Measurements from ENCODE around the gene ECI1. TPM values are rescaled to one million over a fixed set of nuclear protein-coding genes. Genes with fewer than 3 reads are reported as not detected.
A peak's percentile ranks its signal among the peaks of the same experiment; 100 is the strongest.
"Not testable (repeated sequence)": the region's sequence is repeated elsewhere in the genome, so short reads cannot be mapped to it uniquely, and the experiment has no call there.

ECI1 gene
- total RNA-seq, 3 donors from 2014 or later: 45.4 to 66.2 (median 63.8) TPM

DNA sequence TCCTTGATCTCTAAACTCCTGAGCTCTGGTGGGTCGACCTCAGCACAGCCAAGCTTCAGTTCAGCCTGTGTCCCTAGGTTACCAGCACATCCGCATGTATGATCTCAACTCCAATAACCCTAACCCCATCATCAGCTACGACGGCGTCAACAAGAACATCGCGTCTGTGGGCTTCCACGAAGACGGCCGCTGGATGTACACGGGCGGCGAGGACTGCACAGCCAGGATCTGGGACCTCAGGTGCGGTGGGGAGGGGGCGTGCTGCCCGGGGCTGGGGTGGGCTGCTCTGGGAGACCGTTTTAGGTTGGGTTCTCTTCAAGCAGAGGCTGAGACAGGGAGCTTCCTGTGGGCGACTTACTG lies 45.0 kb downstream of the ECI1 start:
- Histone ChIP-seq H3K9me3 (no peaks in the 10 kb centered on the region), H3K36me3 (no peaks in the 10 kb centered on the region), H3K27me3 (no peaks in the 10 kb centered on the region), H3K4me1 (peaks cover 8 to 10% of the 10 kb centered on the region in 2 donors), H3K27ac (peak overlapping the region; percentile 91 to 99), H3K4me3 (peak overlapping the region in 2 of 3 donors; percentile 62 to 80)
- TF ChIP-seq, protein P1, sequence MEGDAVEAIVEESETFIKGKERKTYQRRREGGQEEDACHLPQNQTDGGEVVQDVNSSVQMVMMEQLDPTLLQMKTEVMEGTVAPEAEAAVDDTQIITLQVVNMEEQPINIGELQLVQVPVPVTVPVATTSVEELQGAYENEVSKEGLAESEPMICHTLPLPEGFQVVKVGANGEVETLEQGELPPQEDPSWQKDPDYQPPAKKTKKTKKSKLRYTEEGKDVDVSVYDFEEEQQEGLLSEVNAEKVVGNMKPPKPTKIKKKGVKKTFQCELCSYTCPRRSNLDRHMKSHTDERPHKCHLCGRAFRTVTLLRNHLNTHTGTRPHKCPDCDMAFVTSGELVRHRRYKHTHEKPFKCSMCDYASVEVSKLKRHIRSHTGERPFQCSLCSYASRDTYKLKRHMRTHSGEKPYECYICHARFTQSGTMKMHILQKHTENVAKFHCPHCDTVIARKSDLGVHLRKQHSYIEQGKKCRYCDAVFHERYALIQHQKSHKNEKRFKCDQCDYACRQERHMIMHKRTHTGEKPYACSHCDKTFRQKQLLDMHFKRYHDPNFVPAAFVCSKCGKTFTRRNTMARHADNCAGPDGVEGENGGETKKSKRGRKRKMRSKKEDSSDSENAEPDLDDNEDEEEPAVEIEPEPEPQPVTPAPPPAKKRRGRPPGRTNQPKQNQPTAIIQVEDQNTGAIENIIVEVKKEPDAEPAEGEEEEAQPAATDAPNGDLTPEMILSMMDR (IDR thresholded peaks at IDR 0.05): no peak
- TF ChIP-seq POLR2AphosphoS5 (IDR thresholded peaks at IDR 0.05): no peak
- TF ChIP-seq POLR2A (IDR thresholded peaks at IDR 0.05): no peak
- DNase-seq (ENCODE audit: low spot score in 2 of 2): no peak
- intact Hi-C loops (cut with DNase I; ENCODE audit: low total_unique reads): no loop called here

DNA sequence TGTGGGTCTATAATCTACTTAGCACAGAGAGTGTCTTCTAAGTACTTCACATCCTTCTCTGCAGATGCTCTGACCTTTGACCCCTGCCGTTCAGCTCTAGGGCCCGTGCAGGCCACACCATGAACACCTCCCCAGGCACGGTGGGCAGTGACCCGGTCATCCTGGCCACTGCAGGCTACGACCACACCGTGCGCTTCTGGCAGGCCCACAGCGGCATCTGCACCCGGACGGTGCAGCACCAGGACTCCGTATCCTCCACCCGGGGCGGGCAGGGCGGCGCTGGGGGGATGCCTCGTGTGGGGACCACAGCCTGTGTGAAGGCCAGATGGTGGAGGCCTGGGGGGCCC lies 45.4 kb downstream of the ECI1 start:
- intact Hi-C loops (cut with DNase I; ENCODE audit: low total_unique reads): no loop called here
- no peak for TF ChIP-seq POLR2AphosphoS5 (IDR thresholded peaks at IDR 0.05)
- TF ChIP-seq, protein P1 (IDR thresholded peaks at IDR 0.05): no peak
- no peaks in the 10 kb centered on the region for H3K36me3 ChIP-seq
- peaks cover 8 to 10% of the 10 kb centered on the region in 2 donors for H3K4me1 ChIP-seq
- DNase-seq (ENCODE audit: low spot score in 2 of 2): no peak
- no peaks in the 10 kb centered on the region for H3K9me3 ChIP-seq
- H3K27me3 ChIP-seq: no peaks in the 10 kb centered on the region
- H3K27ac ChIP-seq: peak overlapping the region; percentile 91 to 99
- peak overlapping the region; percentile 62 to 80 (median 79) for H3K4me3 ChIP-seq

DNA sequence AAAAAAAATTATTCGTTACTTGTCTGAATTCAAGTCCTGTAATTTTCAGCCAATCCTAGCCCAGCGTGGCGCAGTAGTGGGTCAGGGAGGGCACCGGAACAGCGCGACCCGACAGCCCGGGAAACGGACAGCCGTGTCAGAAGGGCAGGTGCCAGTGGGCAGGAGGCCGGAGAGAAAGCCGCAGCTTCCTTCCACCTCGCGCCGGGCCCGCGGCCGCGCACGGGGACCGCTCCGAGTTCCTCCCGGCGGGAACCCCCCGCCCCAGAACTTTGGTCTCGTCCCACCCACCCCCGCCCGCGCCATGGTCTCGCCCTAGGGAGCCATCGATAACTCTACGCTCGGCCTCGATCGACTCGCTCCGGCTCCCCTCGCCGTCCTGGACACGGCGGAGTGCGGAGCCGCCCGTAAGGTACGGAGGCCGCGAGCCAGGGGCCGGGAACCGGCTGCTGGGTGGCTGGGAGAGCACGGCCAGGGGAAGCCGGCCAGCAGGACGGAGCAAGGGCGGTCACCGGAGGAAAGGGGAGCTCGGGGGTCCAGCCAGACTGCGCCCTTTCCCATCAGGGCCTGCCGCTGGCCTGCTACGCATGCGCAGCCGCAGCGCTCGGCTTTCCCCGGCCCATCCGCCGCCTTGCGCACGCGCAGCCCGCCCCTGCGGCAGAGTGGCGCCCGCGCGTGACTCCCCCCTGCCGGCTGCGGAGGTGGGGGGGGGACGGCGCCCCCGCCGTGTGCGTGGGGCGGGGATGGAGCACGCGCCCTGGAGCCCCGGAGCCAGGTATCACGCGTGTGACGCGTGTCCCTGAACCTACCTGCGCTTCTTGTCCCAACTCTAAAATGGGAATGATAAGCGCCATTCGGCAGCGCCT lies 46.1 kb downstream of the ECI1 start, which contains the start of gene MLST8:
Gene MLST8 (plus strand): TSS at position 351 of the 863 bp plus-strand sequence. CDS start 632 bp downstream, outside the sequence.
- H3K27ac ChIP-seq: peak within 1 kb of the TSS; percentile 91 to 99
- H3K36me3 ChIP-seq: no peaks in the 10 kb centered on the region
- peaks cover 8 to 10% of the 10 kb centered on the region in 2 donors for H3K4me1 ChIP-seq
- TF ChIP-seq POLR2AphosphoS5 (IDR thresholded peaks at IDR 0.05) (peak; percentile 89 to 92 (median 92)), POLR2A (IDR thresholded peaks at IDR 0.05) (peak; percentile 50)
- TF ChIP-seq, protein P1 (IDR thresholded peaks at IDR 0.05): peak in 1 of 3 donors; percentile 11
- H3K9me3 ChIP-seq: no peaks in the 10 kb centered on the region
- peak; percentile 76 to 84 for DNase-seq (ENCODE audit: low spot score in 2 of 2)
- intact Hi-C loops (cut with DNase I; ENCODE audit: low total_unique reads): no loop called here
- H3K4me3 ChIP-seq: peak within 1 kb of the TSS; percentile 62 to 80 (median 79)
- H3K27me3 ChIP-seq: no peaks in the 10 kb centered on the region

DNA sequence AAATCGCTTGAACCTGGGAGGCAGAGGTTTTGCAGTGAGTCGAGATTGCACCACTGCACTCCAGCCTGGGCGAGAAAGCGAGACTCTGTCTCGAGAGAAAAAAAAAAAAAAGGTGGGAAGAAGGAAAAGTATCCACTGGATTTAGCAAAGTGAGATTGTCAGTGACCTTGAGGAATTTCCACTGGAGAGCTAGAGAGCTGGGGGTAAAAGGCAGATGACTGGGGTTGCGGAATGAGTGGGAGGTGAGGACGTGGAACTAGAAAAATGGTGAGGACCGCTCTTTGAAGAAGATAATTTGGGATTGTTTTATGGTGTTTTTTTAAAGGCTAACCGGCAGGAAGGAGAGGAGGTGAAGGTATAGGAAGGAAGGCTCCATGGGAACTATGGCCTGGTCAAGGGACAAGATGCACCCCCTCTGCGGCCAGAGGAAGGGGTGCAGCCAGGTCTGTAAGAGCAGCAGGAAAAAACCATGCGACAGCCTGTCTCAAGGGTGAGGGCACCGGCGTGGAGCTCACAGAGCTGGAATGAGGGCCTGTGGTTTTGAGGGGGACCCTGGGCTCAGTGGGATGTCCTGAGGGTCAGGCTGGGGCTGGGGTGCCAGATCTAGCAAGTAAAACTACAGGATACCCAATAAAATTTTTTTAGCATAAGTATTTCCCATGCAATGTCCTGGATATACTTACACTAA lies 46.8 kb downstream of the ECI1 start:
- peaks cover 8 to 10% of the 10 kb centered on the region in 2 donors for H3K4me1 ChIP-seq
- H3K27me3 ChIP-seq: no peaks in the 10 kb centered on the region
- intact Hi-C loops (cut with DNase I; ENCODE audit: low total_unique reads): no loop called here
- H3K27ac ChIP-seq: peak overlapping the region; percentile 91 to 99
- no peaks in the 10 kb centered on the region for H3K36me3 ChIP-seq
- DNase-seq (ENCODE audit: low spot score in 2 of 2): no peak
- TF ChIP-seq POLR2A (IDR thresholded peaks at IDR 0.05) (no peak), POLR2AphosphoS5 (IDR thresholded peaks at IDR 0.05) (no peak)
- TF ChIP-seq, protein P1 (IDR thresholded peaks at IDR 0.05): no peak
- H3K9me3 ChIP-seq: no peaks in the 10 kb centered on the region
- peak overlapping the region; percentile 62 to 80 (median 79) for H3K4me3 ChIP-seq

DNA sequence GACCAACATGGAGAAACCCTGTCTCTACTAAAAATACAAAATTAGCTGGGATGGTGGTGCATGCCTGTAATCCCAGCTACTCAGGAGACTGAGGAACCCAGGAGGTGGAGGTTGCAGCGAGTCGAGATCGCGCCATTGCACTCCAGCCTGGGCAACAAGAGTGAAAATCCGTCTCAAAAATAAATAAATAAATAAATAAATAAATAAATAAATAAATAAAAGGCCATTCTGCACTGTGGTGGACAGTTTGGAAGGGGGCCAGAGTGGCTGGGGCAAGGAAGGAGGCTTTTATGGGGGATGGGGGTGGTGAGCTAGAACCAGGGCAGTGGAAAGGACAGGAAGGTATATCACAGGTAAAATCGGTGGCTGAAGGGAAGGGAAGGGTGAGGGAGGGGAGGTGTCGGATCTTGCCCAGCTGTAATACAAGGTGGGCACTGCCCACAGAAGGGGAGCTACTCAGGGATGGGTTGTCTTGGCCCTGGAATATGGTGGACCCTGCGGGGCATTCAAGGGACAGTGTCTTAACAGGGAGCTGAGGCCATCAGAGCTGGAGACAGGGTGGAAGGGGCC lies 48.2 kb downstream of the ECI1 start:
- H3K4me3 ChIP-seq; intact Hi-C loops (cut with DNase I; ENCODE audit: low total_unique reads); H3K9me3 ChIP-seq; H3K27me3 ChIP-seq; H3K36me3 ChIP-seq; DNase-seq (ENCODE audit: low spot score in 2 of 2); H3K27ac ChIP-seq: not testable (repeated sequence)
- peaks cover 8 to 10% of the 10 kb centered on the region in 2 donors for H3K4me1 ChIP-seq
